22Rv1 (cell line): ENCODE data around the gene GDF15.

ENCODE experiments used
- H3K27ac ChIP-seq: fragments of 450-650 bp; 2 replicates; pipeline ENCODE4 v1.5.1; 2017
- ZFX ChIP-seq: fragments of 450-650 bp; IDR thresholded peaks from 2 replicates; pipeline ENCODE4 v1.6.1; 2017; ENCODE audit warnings: antibody characterized with exemption, borderline replicate concordance
- TF ChIP-seq, protein P1 (sequence below): fragments of 450-650 bp; IDR thresholded peaks from 2 replicates; pipeline ENCODE4 v1.5.1; 2017; ENCODE audit warnings: mild to moderate bottlenecking

GDF15 gene

DNA sequence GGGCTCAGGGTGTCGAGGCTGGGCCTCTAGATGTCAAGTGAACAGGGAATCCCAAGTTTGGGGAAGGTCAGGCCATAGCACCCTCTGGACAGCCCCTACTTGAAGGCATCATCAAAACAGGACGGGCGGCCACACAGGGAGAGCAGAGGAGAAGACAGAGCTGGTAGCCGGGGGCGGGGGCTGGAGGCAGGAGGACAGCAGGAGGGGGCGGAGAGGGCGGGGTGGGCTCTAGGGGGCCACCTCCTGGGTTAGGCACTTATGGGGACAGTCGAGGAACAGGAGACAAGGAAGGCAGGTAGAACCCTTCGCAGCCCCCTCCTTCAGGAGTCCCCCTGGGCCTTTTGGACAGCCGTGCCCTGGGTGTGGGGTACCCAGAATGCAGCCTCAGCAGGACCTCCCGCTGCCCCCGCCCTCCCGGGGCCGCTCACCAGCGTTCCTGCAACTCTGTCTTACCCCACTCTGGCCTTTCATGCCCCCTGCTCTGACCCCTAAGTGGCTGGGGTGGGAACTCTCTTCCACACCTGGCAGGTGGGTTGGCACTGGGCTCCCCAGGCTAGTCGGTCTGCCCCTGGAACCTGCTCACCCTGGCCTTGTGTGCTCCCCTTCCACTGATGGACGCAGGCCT, 39.0 kb downstream of the GDF15 start:
- TF ChIP-seq, protein P1, sequence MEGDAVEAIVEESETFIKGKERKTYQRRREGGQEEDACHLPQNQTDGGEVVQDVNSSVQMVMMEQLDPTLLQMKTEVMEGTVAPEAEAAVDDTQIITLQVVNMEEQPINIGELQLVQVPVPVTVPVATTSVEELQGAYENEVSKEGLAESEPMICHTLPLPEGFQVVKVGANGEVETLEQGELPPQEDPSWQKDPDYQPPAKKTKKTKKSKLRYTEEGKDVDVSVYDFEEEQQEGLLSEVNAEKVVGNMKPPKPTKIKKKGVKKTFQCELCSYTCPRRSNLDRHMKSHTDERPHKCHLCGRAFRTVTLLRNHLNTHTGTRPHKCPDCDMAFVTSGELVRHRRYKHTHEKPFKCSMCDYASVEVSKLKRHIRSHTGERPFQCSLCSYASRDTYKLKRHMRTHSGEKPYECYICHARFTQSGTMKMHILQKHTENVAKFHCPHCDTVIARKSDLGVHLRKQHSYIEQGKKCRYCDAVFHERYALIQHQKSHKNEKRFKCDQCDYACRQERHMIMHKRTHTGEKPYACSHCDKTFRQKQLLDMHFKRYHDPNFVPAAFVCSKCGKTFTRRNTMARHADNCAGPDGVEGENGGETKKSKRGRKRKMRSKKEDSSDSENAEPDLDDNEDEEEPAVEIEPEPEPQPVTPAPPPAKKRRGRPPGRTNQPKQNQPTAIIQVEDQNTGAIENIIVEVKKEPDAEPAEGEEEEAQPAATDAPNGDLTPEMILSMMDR, result no peak
- no peak for TF ChIP-seq ZFX

DNA sequence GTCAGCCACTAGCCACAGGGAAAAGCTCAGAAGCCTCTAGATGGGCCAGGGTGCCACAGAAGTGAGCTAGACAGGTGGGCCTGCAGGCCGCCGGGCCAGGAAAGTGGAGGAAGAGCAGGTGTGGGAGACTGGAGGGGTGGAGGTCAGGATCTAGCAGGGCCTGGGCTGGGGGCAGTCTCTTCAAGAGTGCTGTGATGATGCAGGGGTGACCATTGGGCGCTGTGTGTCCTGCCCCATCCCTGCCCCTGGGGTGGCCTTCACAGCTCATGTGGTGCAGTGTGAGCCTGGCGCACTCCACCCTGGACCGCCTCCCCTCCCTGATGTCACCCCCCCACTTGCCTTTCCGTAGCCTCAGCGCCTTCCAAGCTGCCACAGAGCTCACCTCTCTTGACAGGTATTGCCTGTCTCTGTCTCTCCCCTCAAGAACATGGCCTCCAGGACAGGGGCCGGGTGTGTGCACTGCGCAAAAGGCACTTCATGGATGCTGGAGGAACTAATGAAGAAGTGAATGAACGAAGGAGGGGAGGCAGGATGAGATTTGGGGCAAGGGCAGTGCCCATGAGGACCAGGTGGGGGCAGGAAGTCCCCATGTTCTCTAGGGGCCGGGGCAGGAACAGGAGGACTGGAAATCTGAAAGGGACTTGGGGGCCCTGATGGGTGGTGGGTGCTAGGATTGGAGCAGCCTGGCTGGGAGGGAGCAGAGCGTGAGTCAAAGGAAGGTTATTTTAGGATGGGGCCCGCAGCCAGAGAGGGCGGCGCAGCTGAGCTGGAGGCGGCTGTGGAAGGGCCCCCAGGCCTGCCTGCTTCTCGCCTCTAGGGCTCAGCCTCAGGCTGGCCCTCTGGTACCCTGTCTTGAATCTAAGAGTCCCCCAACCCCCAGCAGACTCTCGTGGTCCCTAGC, 39.8 kb downstream of the GDF15 start:
- no peak overlapping the region for H3K27ac ChIP-seq
- TF ChIP-seq, protein P1, result no peak
- TF ChIP-seq ZFX, result no peak

More for the DNA sequence above, 39.0 kb downstream of the GDF15 start:
- H3K27ac ChIP-seq, result no peak overlapping the region

DNA sequence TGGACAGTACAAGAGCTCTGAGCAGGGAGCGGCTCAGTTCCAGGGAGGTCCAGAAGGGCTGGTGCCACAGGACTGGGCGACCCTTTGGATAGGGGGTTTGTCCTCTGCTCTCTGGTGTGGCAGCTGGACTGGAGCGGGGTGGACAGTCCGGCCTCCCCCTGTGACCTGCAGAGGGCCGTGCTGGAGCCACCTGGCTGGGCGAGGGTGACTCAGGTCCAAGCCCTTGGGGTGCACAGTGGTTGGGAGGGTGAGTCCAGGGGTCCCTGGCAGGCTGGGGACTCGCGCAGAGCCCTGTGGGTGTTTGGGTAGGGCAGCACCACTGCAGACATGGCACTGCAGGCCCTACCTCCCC, 40.4 kb downstream of the GDF15 start:
- H3K27ac ChIP-seq, result no peak overlapping the region
- no peak for TF ChIP-seq ZFX
- TF ChIP-seq, protein P1, result no peak

DNA sequence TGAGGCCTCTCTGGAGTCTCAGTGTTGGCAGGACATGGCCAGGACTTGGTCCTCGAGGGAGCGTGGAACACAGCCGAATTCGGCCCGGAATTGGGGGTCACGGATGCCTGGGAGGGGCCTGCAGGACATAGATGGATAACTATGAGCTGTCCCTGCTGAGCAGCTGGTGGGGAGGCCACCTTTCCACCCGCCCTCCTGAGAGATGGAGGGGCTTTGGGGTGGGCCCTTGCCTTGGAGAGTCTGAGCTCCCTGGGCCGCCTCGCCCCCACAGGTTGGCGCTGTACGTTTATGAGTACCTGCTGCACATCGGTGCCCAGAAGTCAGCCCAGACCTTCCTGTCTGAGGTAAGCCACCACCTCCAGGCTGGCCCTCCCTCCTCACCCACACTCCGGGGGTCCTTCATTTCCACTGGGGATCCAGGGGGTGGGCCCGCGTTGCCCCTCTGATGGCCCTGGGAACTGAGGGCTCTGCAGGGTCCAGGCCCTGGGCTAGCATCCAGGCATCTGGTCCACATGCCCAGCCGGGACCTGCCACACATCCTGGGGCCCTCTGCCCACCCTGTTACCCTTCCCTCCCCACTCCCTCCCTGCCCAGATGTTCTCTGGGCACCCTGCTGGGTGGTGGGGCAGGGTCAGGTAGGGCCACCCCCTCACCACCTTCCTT, 41.3 kb downstream of the GDF15 start:
- TF ChIP-seq ZFX, result no peak
- TF ChIP-seq, protein P1, result no peak
- H3K27ac ChIP-seq, result no peak overlapping the region

DNA sequence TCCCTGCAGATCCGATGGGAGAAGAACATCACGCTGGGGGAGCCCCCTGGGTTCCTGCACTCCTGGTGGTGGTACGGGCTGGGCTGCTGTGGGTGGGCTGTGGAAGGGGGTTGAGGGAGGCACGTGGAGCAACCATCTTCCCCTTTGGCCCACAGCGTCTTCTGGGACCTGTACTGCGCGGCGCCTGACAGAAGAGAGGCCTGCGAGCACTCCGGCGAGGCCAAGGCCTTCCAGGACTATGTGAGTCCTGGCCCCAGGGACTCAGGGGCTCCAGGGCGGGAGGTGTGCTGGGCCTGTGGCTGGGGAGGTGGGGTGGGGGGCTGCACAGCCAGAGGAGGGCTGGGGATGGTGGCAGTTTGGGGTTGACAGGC, 41.8 kb downstream of the GDF15 start:
- no peak overlapping the region for H3K27ac ChIP-seq
- no peak for TF ChIP-seq ZFX
- TF ChIP-seq, protein P1, result no peak

DNA sequence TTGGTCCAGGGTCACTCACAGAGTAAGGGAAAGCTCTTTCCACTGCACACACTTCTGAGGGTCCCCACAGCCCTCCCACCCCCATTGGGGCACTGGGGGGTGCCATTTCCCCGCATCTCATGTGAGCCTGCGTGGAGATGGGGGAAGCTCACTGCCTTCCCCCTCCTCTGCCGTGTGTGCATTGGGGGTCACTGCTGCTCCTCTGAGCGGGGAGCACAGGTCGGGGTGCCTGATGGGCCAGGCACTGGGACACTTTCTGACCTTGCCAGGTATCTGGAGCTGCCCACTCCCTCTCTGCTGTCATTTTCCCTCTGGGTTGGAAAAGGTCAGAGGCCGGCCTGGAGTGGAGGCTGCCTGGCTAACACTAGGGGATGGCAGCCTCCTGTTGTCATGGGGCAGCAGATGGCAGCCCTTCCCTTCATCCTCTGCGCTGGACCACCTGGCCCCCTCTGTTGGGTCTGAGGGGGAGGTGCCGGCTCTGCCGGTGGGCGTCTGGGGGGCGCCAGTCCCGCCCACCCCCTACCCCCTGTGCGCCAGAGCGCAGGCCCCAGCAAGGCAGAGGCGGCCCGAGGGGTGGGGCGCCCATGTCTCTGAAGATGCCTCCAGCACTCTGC, 42.3 kb downstream of the GDF15 start:
- TF ChIP-seq ZFX, result no peak
- no peak overlapping the region for H3K27ac ChIP-seq

DNA sequence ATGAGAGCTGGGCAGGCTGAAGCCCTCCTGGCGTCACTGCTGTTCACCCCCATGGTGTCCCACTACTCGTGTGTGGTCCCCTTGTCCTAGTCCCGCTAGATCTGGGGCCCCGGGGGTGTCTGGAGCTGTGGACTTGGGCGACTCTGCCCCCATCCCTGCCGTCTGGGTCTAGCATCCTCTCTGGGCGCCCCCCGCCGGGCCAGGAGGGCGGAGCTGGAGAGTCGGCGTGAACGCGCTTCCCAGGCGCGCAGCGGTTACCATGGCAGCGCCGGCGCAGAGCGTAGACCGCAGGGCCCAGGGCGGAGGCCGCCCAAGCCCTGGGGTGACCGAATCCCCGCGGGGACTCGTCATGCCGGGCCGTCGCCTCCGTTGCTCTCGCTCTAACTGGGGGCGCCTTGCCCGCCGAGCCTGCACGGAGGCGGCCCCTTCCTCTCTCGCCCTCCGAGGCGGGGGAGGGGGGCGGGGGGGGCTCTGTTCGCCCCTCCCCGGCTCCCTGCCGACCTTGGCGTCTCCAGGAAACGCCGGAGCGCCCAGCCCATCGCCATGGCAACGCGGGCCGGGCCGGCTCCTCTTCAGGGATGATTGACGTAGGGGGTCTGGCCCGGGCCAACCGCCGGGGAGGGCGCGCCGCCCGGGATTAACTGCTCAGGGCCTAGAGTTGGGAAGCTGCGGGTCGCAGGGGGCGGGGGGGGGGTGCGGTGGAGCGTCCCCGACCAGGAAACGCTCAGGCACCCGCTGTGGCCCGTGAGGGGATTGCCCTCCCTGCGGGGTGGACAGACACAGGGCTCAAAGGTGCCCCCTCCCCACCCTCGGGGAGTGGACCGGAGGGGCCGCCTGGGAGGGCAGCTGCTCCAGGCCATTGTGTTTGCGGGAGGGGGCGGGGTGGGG, 43.1 kb downstream of the GDF15 start:
- no peak overlapping the region for H3K27ac ChIP-seq
- TF ChIP-seq ZFX, result no peak
- TF ChIP-seq, protein P1, result no peak
